Measurements from ENCODE around the gene IGFBP5. TPM values are rescaled to one million over a fixed set of nuclear protein-coding genes. Genes with fewer than 3 reads are reported as not detected.
A peak's percentile ranks its signal among the peaks of the same experiment; 100 is the strongest.

Gene IGFBP5
- total and polyA plus RNA-seq, 10 of the 15 experiments (the other 5 are each of a cell fraction or from before 2014, with no cell fraction given), result 2.8 TPM; not detected in 9

GRCh38 chr2:216622526-216622925 lies 72.8 kb downstream of the IGFBP5 start (continued):
- TF ChIP-seq MEF2B (IDR thresholded peaks at IDR 0.05; ENCODE audit: partially characterized antibody, poor library complexity, severe bottlenecking) (peak; percentile 94), POU2F2 (IDR thresholded peaks at IDR 0.05; ENCODE audit: borderline replicate concordance, low read depth, low read length) (no peak), BHLHE40 (IDR thresholded peaks at IDR 0.05; ENCODE audit: borderline replicate concordance in 1 of 2, low read depth in 2 of 2, low read length in 1 of 2) (peak in 1 of 2 experiments; percentile 62; a peak in 1 of 4 replicates)

Other genes starting within 250 kb of the IGFBP5 start
- 5,309 and 5,362 TPM in 2 replicates for gene RPL37A, start 196.7 kb downstream of the IGFBP5 start, total RNA-seq (2014; rRNA removed)
- gene RPL37A, start 196.7 kb downstream of the IGFBP5 start, total RNA-seq (2014; rRNA removed; fragmentation: Illumina TruSeq; extraction: Trizol), result 6,854 and 6,909 TPM in 2 replicates
- gene RPL37A, start 196.7 kb downstream of the IGFBP5 start, total RNA-seq (2021), result 4,280 and 4,544 TPM in 2 replicates
- gene RPL37A, start 196.7 kb downstream of the IGFBP5 start, polyA plus RNA-seq (2011; rRNA removed), result 3,166 and 4,373 TPM in 2 replicates
- gene RPL37A, start 196.7 kb downstream of the IGFBP5 start, polyA plus RNA-seq (2014; fragmentation: Illumina TruSeq; extraction: Trizol), result 6,507 and 6,854 TPM in 2 replicates
- 1,000 to 10,000 TPM; 4,917 to 6,297 TPM for gene RPL37A, start 196.7 kb downstream of the IGFBP5 start, polyA plus RNA-seq (2014; fragmentation: Nextera tagmentation; extraction: Ambion mirVana)
- gene RPL37A, start 196.7 kb downstream of the IGFBP5 start, polyA plus RNA-seq (2014; rRNA removed), result 5,304 and 6,998 TPM in 2 replicates
- 1,000 to 10,000 TPM; 2,847 to 3,044 TPM for gene RPL37A, start 196.7 kb downstream of the IGFBP5 start, polyA plus RNA-seq (2016; fragmentation: Nextera tagmentation; extraction: Ambion mirVana)
- gene IGFBP2, start 62.1 kb downstream of the IGFBP5 start, total RNA-seq (2014; rRNA removed), result 0.11 TPM in 1 of 2 replicates, not detected in the other
- not detected in 2 replicates for gene IGFBP2, start 62.1 kb downstream of the IGFBP5 start, total RNA-seq (2014; rRNA removed; fragmentation: Illumina TruSeq; extraction: Trizol)
- gene IGFBP2, start 62.1 kb downstream of the IGFBP5 start, total RNA-seq (2021), result 0.43 and 0.49 TPM in 2 replicates
- 0.62 and 1.5 TPM in 2 replicates for gene IGFBP2, start 62.1 kb downstream of the IGFBP5 start, polyA plus RNA-seq (2011; rRNA removed)
- not detected in 2 replicates for gene IGFBP2, start 62.1 kb downstream of the IGFBP5 start, polyA plus RNA-seq (2014; fragmentation: Illumina TruSeq; extraction: Trizol)
- gene IGFBP2, start 62.1 kb downstream of the IGFBP5 start, polyA plus RNA-seq (2014; fragmentation: Nextera tagmentation; extraction: Ambion mirVana), result not detected
- not detected in 2 replicates for gene IGFBP2, start 62.1 kb downstream of the IGFBP5 start, polyA plus RNA-seq (2014; rRNA removed)
- under 1 TPM; 0.28 to 0.38 TPM for gene IGFBP2, start 62.1 kb downstream of the IGFBP5 start, polyA plus RNA-seq (2016; fragmentation: Nextera tagmentation; extraction: Ambion mirVana)
- gene TNP1, start 164.5 kb upstream of the IGFBP5 start, total RNA-seq (2014; rRNA removed), result not detected in 2 replicates
- not detected in 2 replicates for gene TNP1, start 164.5 kb upstream of the IGFBP5 start, total RNA-seq (2014; rRNA removed; fragmentation: Illumina TruSeq; extraction: Trizol)
- not detected in 2 replicates for gene TNP1, start 164.5 kb upstream of the IGFBP5 start, total RNA-seq (2021)
- not detected in 2 replicates for gene TNP1, start 164.5 kb upstream of the IGFBP5 start, polyA plus RNA-seq (2011; rRNA removed)
- not detected in 2 replicates for gene TNP1, start 164.5 kb upstream of the IGFBP5 start, polyA plus RNA-seq (2014; fragmentation: Illumina TruSeq; extraction: Trizol)
- not detected for gene TNP1, start 164.5 kb upstream of the IGFBP5 start, polyA plus RNA-seq (2014; fragmentation: Nextera tagmentation; extraction: Ambion mirVana)
- not detected in 2 replicates for gene TNP1, start 164.5 kb upstream of the IGFBP5 start, polyA plus RNA-seq (2014; rRNA removed)
- not detected for gene TNP1, start 164.5 kb upstream of the IGFBP5 start, polyA plus RNA-seq (2016; fragmentation: Nextera tagmentation; extraction: Ambion mirVana)

Measured in GM12878 (cell line).